Common myeloid progenitor, CD34-positive (primary cell): ENCODE results near the gene WWOX.

Experiments
- CTCF ChIA-PET: fragments of 350-600 bp; sonication (Branson Sonifier 250); formaldehyde crosslinking; loops from one replicate; lab custom pipeline; 2021; ENCODE audit warnings: antibody characterized with exemption; lab: Charles Lee
- POLR2A ChIA-PET: fragments of 350-600 bp; sonication (Branson Sonifier 250); formaldehyde crosslinking; loops from one replicate; lab custom pipeline; 2021; ENCODE audit warnings: antibody characterized with exemption; lab: Charles Lee
- DNase-seq, 3 donors: peaks; one replicate each; pipeline versions ENCODE4 v3.0.0 to v3.0.0-alpha.2; 2013
- H3K27ac ChIP-seq, 2 experiments: 1 replicate in 1 of 2; 2 replicates in 1 of 2; pipeline ENCODE4 v1.7.0; 2013; ENCODE audit warnings: inconsistent platforms in 2 of 2, low read length in 2 of 2, mild to moderate bottlenecking in 2 of 2, low read depth in 1 of 2, moderate library complexity in 1 of 2; ENCODE audit not compliant: severe bottlenecking in 2 of 2, insufficient read depth in 1 of 2, poor library complexity in 1 of 2
- H3K27me3 ChIP-seq, 5 experiments: replicated peaks in 2 of 5; 1 replicate in 3 of 5; 2 replicates in 2 of 5; pipeline versions ENCODE4 v1.6.1 to v1.7.0; 2013; ENCODE audit warnings: low read length in 4 of 5, mild to moderate bottlenecking in 2 of 5, moderate library complexity in 2 of 5, inconsistent platforms in 1 of 5; ENCODE audit not compliant: insufficient read depth in 5 of 5, control insufficient read depth in 4 of 5
- H3K36me3 ChIP-seq, 4 experiments: 1 replicate in 2 of 4; 2 replicates in 2 of 4; pipeline versions ENCODE4 v1.6.1 to v1.7.0; 2013; ENCODE audit warnings: low read length in 3 of 4, control low read depth in 1 of 4, mild to moderate bottlenecking in 1 of 4; ENCODE audit not compliant: control insufficient read depth in 4 of 4, insufficient read depth in 4 of 4
- H3K4me1 ChIP-seq, 4 experiments: 1 replicate in 3 of 4; 2 replicates in 1 of 4; pipeline versions ENCODE4 v1.6.1 to v1.7.1; 2013; ENCODE audit warnings: low read length in 3 of 4, mild to moderate bottlenecking in 3 of 4, control low read depth in 1 of 4, inconsistent platforms in 1 of 4, moderate library complexity in 1 of 4; ENCODE audit not compliant: control insufficient read depth in 4 of 4, insufficient read depth in 4 of 4; ENCODE audit errors: control extremely low read depth in 1 of 4
- H3K4me3 ChIP-seq, 7 experiments: 1 replicate in 4 of 7; 2 replicates in 3 of 7; pipeline versions ENCODE4 v1.5.1 to v1.7.0; 2013; ENCODE audit warnings: mild to moderate bottlenecking in 7 of 7, low read length in 6 of 7, moderate library complexity in 6 of 7, inconsistent platforms in 2 of 7, low read depth in 2 of 7, control low read depth in 1 of 7; ENCODE audit not compliant: insufficient read depth in 4 of 7, control insufficient read depth in 1 of 7; ENCODE audit errors: extremely low read depth in 1 of 7
- H3K9me3 ChIP-seq, 5 experiments: 1 replicate in 4 of 5; 2 replicates in 1 of 5; pipeline versions ENCODE4 v1.6.1 to v1.7.1; 2013; ENCODE audit warnings: low read length in 4 of 5, mild to moderate bottlenecking in 2 of 5, inconsistent platforms in 1 of 5, low read depth in 1 of 5, moderate library complexity in 1 of 5; ENCODE audit not compliant: control insufficient read depth in 4 of 5, insufficient read depth in 2 of 5; ENCODE audit errors: control extremely low read depth in 1 of 5
- WGBS: methylation state at CpG from one replicate; pipeline ENCODE4 v1.1.5; 2013; ENCODE audit not compliant: insufficient coverage; 5-methylcytosine and 5-hydroxymethylcytosine counted together

The WWOX gene

DNA sequence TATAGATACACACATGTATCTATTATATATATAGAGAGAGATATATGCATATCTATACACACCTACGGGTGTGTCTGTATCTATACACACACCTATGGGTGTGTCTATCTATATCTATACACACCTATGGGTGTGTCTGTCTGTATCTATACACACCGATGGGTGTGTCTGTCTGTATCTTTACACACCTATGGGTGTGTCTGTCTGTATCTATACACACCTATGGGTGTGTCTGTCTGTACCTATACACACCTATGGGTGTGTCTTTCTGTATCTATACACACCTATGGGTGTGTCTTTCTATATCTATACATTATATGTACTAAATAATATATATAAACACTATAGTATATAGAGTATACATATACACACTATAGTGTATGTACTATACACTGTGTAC lies 762.6 kb downstream of the WWOX start:
- no peaks in the 10 kb centered on the region for H3K27me3 ChIP-seq

DNA sequence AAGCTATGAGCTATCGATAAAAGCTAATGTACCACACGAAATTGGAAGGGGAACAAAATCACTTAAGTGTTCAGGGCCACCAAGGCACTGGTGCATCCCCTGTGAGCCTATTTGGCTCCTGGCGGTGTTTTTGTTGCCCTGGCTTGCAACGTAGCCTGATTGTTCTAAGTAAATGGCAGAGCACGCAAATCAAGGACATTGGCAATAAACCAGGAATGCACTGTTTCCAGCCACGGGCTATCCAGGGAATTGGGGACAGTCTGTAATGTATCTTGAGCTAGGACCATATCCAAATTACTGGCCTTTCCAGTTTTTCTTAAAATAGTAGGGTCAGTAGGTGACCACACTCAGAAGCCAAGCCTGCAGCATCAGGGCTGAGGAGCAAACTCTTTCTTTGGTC lies 767.1 kb downstream of the WWOX start:
- no peaks in the 10 kb centered on the region for H3K9me3 ChIP-seq
- no peak overlapping the region for H3K4me3 ChIP-seq
- H3K36me3 ChIP-seq = no peaks in the 10 kb centered on the region
- H3K4me1 ChIP-seq = no peaks in the 10 kb centered on the region
- H3K27me3 ChIP-seq = no peaks in the 10 kb centered on the region
- no peak overlapping the region for H3K27ac ChIP-seq
- POLR2A ChIA-PET = no interaction called here
- DNase-seq = no peak
- 93% methylated on average over 6 of the region's 6 CpGs for WGBS
- CTCF ChIA-PET = interaction anchor here (1.5 kb wide), 1 partner anchor 14 kb away, joined by 3 read pairs; no protein-coding TSS in a partner anchor

More for the DNA sequence above, 762.6 kb downstream of the WWOX start:
- no peak for DNase-seq
- no peak overlapping the region for H3K4me3 ChIP-seq
- POLR2A ChIA-PET = no interaction called here
- no peaks in the 10 kb centered on the region for H3K4me1 ChIP-seq
- CTCF ChIA-PET = no interaction called here
- no peaks in the 10 kb centered on the region for H3K36me3 ChIP-seq
- no peaks in the 10 kb centered on the region for H3K9me3 ChIP-seq
- H3K27ac ChIP-seq = no peak overlapping the region
- WGBS = no CpG with 5 or more reads among the region's 2 CpGs

DNA sequence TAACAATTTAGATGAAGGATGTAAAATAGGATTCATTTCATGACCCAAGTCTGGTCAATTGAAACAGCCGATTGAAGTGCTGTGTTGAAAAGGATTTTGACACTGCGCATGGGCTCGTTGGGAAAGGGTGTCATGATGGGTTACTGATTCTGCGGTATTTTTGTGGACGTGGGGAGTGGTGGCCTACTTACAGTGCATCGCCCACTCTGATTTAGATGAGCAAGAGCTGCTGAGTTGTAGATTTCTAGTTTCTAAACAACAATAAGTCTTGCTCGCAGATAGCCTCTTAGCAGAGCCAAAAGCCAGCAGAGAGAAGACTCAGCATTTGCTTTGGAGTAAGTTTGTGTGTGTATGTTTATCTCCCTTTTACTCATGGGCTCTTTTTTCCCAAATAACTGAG lies 770.0 kb downstream of the WWOX start:
- ChIA-PET POLR2A (no interaction called here), CTCF (no interaction called here)
- no peaks in the 10 kb centered on the region for H3K36me3 ChIP-seq
- WGBS = 98% methylated on average over 7 of the region's 7 CpGs
- H3K4me1 ChIP-seq = no peaks in the 10 kb centered on the region
- no peaks in the 10 kb centered on the region for H3K27me3 ChIP-seq
- no peaks in the 10 kb centered on the region for H3K9me3 ChIP-seq
- no peak overlapping the region for H3K27ac ChIP-seq
- H3K4me3 ChIP-seq = no peak overlapping the region
- no peak for DNase-seq

GRCh38 chr16:78871241-78871640 lies 771.8 kb downstream of the WWOX start:
- no peaks in the 10 kb centered on the region for H3K27me3 ChIP-seq
- no peaks in the 10 kb centered on the region for H3K4me1 ChIP-seq
- POLR2A ChIA-PET = no interaction called here
- DNase-seq = no peak
- H3K9me3 ChIP-seq = no peaks in the 10 kb centered on the region
- H3K27ac ChIP-seq = no peak overlapping the region
- CTCF ChIA-PET = no interaction called here
- no peak overlapping the region for H3K4me3 ChIP-seq
- 93% methylated on average over 4 of the region's 4 CpGs for WGBS
- no peaks in the 10 kb centered on the region for H3K36me3 ChIP-seq

GRCh38 chr16:78876671-78877070 lies 777.2 kb downstream of the WWOX start:
- H3K36me3 ChIP-seq = no peaks in the 10 kb centered on the region
- no peaks in the 10 kb centered on the region for H3K9me3 ChIP-seq
- ChIA-PET POLR2A (no interaction called here), CTCF (no interaction called here)
- H3K27me3 ChIP-seq = no peaks in the 10 kb centered on the region
- WGBS = no CpG with 5 or more reads among the region's 2 CpGs
- H3K4me3 ChIP-seq = no peak overlapping the region
- no peaks in the 10 kb centered on the region for H3K4me1 ChIP-seq
- DNase-seq = no peak
- H3K27ac ChIP-seq = no peak overlapping the region

- Histone ChIP-seq H3K4me3 (no peak overlapping the region), H3K27ac (no peak overlapping the region), H3K36me3 (no peaks in the 10 kb centered on the region), H3K4me1 (no peaks in the 10 kb centered on the region), H3K27me3 (no peaks in the 10 kb centered on the region), H3K9me3 (no peaks in the 10 kb centered on the region)
- no peak for DNase-seq
- ChIA-PET POLR2A (no interaction called here), CTCF (no interaction called here)
- 85% methylated on average over 5 of the region's 6 CpGs for WGBS
These were observed 777.7 kb downstream of the WWOX start for GRCh38 chr16:78877114-78877655.

DNA sequence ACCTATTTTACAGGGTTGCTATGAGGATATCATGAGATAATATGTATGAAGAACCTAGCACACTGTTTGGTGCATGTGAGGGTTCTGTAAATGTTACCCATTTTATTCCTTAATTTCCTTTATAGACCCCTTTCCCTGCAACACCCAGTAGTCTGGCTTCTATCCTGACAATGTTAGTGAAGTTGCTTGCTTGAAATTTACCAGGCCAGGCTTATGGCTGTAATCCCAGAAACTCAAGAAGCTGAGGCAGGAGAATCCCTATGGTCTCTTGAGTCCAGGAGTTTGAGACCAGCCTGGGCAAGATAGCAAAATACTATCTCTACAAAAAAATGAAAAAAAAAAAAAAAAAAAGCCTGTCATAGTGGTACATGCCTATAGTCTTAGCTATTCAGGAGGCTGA lies 779.1 kb downstream of the WWOX start:
- Histone ChIP-seq H3K9me3 (no peaks in the 10 kb centered on the region), H3K4me1 (peaks cover 0 to 2% (median 1%) of the 10 kb centered on the region in 4 experiments), H3K27me3 (no peaks in the 10 kb centered on the region), H3K27ac (no peak overlapping the region), H3K36me3 (no peaks in the 10 kb centered on the region), H3K4me3 (no peak overlapping the region)
- ChIA-PET CTCF (no interaction called here), POLR2A (interaction anchor here (0.5 kb wide), 1 partner anchor 12 kb away, joined by 3 read pairs; no protein-coding TSS in a partner anchor)
- no peak for DNase-seq
